RWPE2 (cell line): ENCODE results near the gene BSND.

Source experiments
- ATAC-seq: fragments of 200-7000 bp; cut with Tn5 transposase; 3 replicates; pipeline ENCODE4 v1.9.1; 2021; ENCODE audit warnings: low read depth
- DNase-seq: peaks from one replicate; pipeline ENCODE4 v3.0.0-alpha.2; 2020; ENCODE audit warnings: low spot score
- H3K27ac ChIP-seq: fragments of 450-650 bp; 2 replicates; pipeline ENCODE4 v1.5.1; 2017; ENCODE audit warnings: mild to moderate bottlenecking; ENCODE audit not compliant: poor library complexity, severe bottlenecking
- H3K27me3 ChIP-seq: fragments of 250-450 bp; sonication (Bioruptor Pico); 2 replicates; pipeline ENCODE4 v1.5.1; 2021; ENCODE audit warnings: mild to moderate bottlenecking, moderate library complexity; ENCODE audit not compliant: insufficient read depth, poor library complexity, severe bottlenecking
- H3K36me3 ChIP-seq: fragments of 250-450 bp; sonication (Bioruptor Pico); 2 replicates; pipeline ENCODE4 v1.5.1; 2020; ENCODE audit warnings: low read depth, mild to moderate bottlenecking, moderate library complexity
- H3K4me1 ChIP-seq: fragments of 250-450 bp; sonication (Bioruptor Pico); 2 replicates; pipeline ENCODE4 v1.5.1; 2021; ENCODE audit warnings: mild to moderate bottlenecking, moderate library complexity; ENCODE audit not compliant: insufficient read depth, poor library complexity, severe bottlenecking
- H3K4me3 ChIP-seq: fragments of 250-450 bp; sonication (Bioruptor Pico); 2 replicates; pipeline ENCODE4 v1.5.1; 2021; ENCODE audit warnings: mild to moderate bottlenecking, moderate library complexity; ENCODE audit not compliant: severe bottlenecking
- H3K9me3 ChIP-seq: fragments of 250-450 bp; sonication (Bioruptor Pico); 2 replicates; pipeline ENCODE4 v1.5.1; 2021; ENCODE audit warnings: mild to moderate bottlenecking, moderate library complexity; ENCODE audit not compliant: severe bottlenecking
- TF ChIP-seq, protein P1 (sequence below): fragments of 450-650 bp; IDR thresholded peaks from one replicate; pipeline ENCODE4 v1.5.1; 2017; ENCODE audit warnings: mild to moderate bottlenecking, moderate library complexity; ENCODE audit not compliant: poor library complexity, severe bottlenecking

BSND gene

DNA sequence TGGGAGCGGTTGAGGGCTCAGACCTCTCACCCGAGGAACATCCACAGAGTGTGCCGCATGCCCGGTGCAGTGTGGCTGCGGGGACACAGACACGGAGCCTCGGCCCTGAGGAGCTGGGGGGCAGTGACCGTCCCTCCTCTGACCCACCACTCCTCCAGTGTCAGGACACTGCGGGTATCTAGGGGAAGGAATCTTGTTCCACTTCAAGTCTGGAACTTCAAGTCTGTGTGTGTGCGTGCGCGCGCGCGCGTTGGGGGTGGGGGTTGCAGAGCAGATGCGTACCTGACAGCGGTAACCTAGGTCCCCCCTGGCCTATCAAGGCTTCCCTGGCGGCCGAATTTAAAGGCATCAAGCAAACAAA, 57.9 kb downstream of the BSND start:
- TF ChIP-seq, protein P1, sequence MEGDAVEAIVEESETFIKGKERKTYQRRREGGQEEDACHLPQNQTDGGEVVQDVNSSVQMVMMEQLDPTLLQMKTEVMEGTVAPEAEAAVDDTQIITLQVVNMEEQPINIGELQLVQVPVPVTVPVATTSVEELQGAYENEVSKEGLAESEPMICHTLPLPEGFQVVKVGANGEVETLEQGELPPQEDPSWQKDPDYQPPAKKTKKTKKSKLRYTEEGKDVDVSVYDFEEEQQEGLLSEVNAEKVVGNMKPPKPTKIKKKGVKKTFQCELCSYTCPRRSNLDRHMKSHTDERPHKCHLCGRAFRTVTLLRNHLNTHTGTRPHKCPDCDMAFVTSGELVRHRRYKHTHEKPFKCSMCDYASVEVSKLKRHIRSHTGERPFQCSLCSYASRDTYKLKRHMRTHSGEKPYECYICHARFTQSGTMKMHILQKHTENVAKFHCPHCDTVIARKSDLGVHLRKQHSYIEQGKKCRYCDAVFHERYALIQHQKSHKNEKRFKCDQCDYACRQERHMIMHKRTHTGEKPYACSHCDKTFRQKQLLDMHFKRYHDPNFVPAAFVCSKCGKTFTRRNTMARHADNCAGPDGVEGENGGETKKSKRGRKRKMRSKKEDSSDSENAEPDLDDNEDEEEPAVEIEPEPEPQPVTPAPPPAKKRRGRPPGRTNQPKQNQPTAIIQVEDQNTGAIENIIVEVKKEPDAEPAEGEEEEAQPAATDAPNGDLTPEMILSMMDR: no peak

GRCh38 chr1:55057270-55057955, 58.7 kb downstream of the BSND start:
- peaks cover 12% of the 10 kb centered on the region for H3K4me1 ChIP-seq
- no peak overlapping the region for H3K27ac ChIP-seq
- ATAC-seq: no peak
- no peaks in the 10 kb centered on the region for H3K9me3 ChIP-seq
- H3K27me3 ChIP-seq: no peaks in the 10 kb centered on the region
- H3K36me3 ChIP-seq: peaks cover 95% of the 10 kb centered on the region
- TF ChIP-seq, protein P1: no peak
- no peak overlapping the region for H3K4me3 ChIP-seq
- no peak for DNase-seq

More for the DNA sequence above, 57.9 kb downstream of the BSND start:
- H3K4me1 ChIP-seq: peaks cover 12% of the 10 kb centered on the region
- H3K27me3 ChIP-seq: no peaks in the 10 kb centered on the region
- no peak for DNase-seq
- no peaks in the 10 kb centered on the region for H3K9me3 ChIP-seq
- no peak for ATAC-seq
- H3K4me3 ChIP-seq: no peak overlapping the region
- no peak overlapping the region for H3K27ac ChIP-seq
- H3K36me3 ChIP-seq: peaks cover 95% of the 10 kb centered on the region

DNA sequence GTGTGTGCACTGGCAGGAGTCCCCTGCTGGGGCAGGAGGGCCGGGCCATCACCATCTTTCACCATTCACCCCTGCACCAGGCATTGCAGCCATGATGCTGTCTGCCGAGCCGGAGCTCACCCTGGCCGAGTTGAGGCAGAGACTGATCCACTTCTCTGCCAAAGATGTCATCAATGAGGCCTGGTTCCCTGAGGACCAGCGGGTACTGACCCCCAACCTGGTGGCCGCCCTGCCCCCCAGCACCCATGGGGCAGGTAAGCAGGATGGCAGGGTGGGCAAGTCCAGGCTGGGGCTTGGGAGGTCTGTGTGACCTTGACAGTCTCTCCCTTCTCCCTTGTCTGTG, 59.2 kb downstream of the BSND start:
- peaks cover 94% of the 10 kb centered on the region for H3K36me3 ChIP-seq
- peaks cover 12% of the 10 kb centered on the region for H3K4me1 ChIP-seq
- H3K27me3 ChIP-seq: no peaks in the 10 kb centered on the region
- ATAC-seq (no peak), DNase-seq (no peak)
- TF ChIP-seq, protein P1: no peak
- no peaks in the 10 kb centered on the region for H3K9me3 ChIP-seq
- H3K4me3 ChIP-seq: no peak overlapping the region
- no peak overlapping the region for H3K27ac ChIP-seq

- peaks cover 12% of the 10 kb centered on the region for H3K4me1 ChIP-seq
- TF ChIP-seq, protein P1: no peak
- H3K36me3 ChIP-seq: peaks cover 94% of the 10 kb centered on the region
- H3K27me3 ChIP-seq: no peaks in the 10 kb centered on the region
- no peak for ATAC-seq
- no peak overlapping the region for H3K4me3 ChIP-seq
- no peak for DNase-seq
- H3K27ac ChIP-seq: peak overlapping the region; percentile 17
- H3K9me3 ChIP-seq: no peaks in the 10 kb centered on the region
These were observed 60.8 kb downstream of the BSND start for GRCh38 chr1:55059302-55060132.
